Measurements from ENCODE around the gene PAPOLA. TPM values are rescaled to one million over a fixed set of nuclear protein-coding genes. Genes with fewer than 3 reads are reported as not detected.

The PAPOLA gene
- total and polyA plus RNA-seq, 9 of the 15 experiments (the other 6 are each of a cell fraction or from before 2014, with no cell fraction given), result 51.1 to 199 (median 95.8) TPM

- TF ChIP-seq NONO (IDR thresholded peaks at IDR 0.05; ENCODE audit: low read depth in 2 of 2, low read length in 1 of 2) (no peak), U2AF2 (optimal IDR thresholded peaks at IDR 0.05; ENCODE audit: low read depth, low read length) (no peak), NUFIP1 (IDR thresholded peaks at IDR 0.05; ENCODE audit: partially characterized antibody) (no peak), ZNF764 (CRISPR knock-in tag; IDR thresholded peaks at IDR 0.05; ENCODE audit: low read depth) (no peak), YBX1 (IDR thresholded peaks at IDR 0.05) (no peak), TCF15 (CRISPR knock-in tag; IDR thresholded peaks at IDR 0.05) (no peak), ARID2 (IDR thresholded peaks at IDR 0.05) (no peak)
- TF ChIP-seq, protein P1, sequence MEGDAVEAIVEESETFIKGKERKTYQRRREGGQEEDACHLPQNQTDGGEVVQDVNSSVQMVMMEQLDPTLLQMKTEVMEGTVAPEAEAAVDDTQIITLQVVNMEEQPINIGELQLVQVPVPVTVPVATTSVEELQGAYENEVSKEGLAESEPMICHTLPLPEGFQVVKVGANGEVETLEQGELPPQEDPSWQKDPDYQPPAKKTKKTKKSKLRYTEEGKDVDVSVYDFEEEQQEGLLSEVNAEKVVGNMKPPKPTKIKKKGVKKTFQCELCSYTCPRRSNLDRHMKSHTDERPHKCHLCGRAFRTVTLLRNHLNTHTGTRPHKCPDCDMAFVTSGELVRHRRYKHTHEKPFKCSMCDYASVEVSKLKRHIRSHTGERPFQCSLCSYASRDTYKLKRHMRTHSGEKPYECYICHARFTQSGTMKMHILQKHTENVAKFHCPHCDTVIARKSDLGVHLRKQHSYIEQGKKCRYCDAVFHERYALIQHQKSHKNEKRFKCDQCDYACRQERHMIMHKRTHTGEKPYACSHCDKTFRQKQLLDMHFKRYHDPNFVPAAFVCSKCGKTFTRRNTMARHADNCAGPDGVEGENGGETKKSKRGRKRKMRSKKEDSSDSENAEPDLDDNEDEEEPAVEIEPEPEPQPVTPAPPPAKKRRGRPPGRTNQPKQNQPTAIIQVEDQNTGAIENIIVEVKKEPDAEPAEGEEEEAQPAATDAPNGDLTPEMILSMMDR (IDR thresholded peaks at IDR 0.05 in 2 of 3, conservative IDR thresholded peaks at IDR 0.05 in 1 of 3; ENCODE audit: insufficient read depth in 2 of 3, low read depth in 1 of 3, low read length in 3 of 3), result no peak
- TF ChIP-seq, protein P2, sequence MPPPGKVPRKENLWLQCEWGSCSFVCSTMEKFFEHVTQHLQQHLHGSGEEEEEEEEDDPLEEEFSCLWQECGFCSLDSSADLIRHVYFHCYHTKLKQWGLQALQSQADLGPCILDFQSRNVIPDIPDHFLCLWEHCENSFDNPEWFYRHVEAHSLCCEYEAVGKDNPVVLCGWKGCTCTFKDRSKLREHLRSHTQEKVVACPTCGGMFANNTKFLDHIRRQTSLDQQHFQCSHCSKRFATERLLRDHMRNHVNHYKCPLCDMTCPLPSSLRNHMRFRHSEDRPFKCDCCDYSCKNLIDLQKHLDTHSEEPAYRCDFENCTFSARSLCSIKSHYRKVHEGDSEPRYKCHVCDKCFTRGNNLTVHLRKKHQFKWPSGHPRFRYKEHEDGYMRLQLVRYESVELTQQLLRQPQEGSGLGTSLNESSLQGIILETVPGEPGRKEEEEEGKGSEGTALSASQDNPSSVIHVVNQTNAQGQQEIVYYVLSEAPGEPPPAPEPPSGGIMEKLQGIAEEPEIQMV (tag; conservative IDR thresholded peaks at IDR 0.05; ENCODE audit: low read depth), result no peak
Observed at GRCh38 chr14:96525452-96525851, 23.3 kb downstream of the PAPOLA start (continued).

All from K562 (cell line).